HG03460 (cell line): ENCODE results near the gene ANKRD44.

ENCODE experiments used
- ATAC-seq: cut with Tn5 transposase; IDR thresholded peaks from one replicate; pipeline ENCODE4 v1.9.1; 2021; ENCODE audit not compliant: unreplicated experiment

The ANKRD44 gene

DNA sequence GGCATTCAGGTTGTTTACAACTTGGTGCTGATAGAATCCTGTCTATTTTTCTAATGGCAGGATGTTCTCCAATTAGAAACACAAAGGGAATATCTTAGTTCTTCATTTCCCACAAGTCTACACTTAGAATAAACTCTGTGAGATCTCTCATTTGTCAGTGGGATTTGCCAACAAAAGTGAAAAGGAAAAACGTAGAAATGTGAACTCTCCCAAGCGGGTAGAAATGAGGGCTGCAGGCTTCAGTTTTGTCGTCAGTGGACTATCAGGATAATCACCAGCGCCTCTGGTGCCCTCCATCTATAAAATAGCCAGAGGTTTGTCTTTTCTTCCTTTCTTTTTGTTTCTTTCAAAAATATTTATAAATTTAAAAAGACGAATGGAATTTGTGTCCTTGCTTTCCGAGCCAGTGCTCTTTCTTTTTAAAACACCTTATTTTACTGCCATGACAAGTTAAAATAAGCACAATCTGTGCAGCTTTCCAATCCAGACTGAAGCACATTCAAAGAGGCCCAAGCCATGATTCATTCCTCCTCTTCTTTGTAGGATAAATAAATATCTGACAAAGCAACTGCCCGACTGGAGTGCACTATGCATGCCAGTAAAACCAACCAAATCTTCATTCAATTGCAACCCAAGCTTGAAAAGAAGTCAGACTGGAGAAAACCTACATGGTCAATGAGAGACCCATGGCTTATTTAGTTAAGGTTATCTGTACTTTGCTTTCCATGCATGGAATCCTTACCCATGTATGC, 185.8 kb downstream of the ANKRD44 start:
- ATAC-seq: no peak

DNA sequence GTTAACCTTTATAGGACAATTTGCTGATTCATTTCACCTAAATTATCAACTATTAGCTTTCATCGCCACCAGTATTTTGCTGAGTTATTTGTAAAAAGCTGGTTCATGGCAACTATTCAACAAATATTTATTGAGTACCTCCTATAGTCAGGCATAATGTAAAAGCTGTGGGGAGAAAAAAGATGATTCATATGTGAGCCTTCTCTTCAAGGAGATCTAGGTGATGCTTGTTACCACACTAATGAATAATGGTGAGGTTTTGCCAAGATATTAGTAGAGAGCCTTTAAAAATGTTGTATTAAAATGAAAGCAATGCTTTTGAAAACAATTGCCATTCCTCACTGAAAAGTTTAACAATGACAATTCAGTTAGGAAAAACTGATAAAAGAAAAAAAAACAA, 187.8 kb downstream of the ANKRD44 start:
- ATAC-seq: no peak

DNA sequence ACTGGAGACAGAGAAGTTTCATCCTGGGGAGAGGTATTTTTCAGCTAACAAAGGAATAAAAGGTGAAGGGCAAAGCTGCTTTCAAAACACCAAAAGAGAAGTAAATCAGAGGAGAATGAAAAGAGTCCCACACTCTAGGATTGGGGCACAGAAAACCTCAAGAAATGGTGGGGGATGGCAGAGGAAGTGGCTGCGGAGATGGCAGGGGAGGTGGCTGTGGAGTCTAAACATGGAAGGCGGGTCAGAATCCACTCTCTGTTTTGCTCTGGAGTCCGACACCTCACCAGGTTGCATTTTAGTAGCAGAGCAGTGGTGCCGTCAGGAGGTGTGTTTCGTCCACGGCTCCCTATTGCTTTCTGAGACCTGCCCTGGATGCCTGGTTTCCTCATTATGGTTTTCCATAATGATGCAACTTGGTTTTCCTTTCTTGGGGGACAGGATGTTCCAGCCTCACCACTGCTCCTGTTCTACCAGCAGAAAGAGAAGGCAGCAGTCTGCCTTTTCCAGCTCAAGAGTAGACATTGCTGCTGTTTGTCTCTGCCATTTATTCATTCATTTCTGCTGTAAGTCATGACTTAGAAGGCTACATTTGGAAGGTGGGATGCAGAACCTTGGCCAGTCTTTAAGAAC, 188.7 kb downstream of the ANKRD44 start:
- no peak for ATAC-seq

DNA sequence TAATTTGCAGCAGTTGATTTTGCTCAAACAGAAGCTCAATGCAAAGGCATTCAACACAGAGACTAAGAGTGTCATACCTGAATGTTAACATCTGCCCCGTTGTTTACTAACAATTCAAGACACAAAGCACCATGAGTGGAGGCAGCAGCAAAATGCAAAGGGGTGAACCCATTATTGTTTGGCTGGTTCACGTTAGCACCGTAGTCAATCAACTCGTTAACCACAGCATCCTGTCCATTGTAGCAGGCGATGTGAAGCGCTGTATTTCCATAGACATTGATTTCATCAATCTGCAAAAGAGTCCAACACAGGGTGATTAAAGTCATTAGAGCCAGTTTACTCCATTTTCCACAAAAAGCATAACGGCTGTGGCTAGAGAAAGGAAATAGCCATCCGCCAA, 189.3 kb downstream of the ANKRD44 start:
- no peak for ATAC-seq

DNA sequence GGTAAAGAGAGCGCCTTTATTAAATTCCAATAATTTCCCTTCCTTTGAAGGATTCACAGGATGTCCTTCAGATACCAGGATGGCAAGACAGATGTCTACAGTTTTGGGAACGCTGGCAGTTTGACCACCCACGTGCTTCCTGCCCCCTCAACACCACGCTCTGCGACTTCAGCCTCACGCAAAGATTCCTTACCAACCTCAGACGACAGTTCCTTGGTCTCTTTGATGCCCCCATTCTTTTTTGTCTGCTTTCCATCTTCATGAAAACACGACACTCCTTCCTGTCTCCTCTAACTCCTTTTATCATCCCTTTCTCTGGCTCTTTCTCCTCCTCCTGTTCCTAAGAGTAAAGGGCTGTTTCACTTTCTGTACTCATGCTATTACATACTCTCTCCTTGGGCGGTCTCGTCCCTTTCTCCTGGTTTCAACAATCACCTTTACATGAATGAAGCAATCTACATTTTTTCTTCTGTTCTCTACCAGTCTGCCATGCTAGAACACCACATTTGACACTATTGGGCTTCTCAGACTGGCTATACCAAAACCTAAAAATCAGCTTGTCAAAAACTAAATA, 194.2 kb downstream of the ANKRD44 start:
- ATAC-seq: no peak

DNA sequence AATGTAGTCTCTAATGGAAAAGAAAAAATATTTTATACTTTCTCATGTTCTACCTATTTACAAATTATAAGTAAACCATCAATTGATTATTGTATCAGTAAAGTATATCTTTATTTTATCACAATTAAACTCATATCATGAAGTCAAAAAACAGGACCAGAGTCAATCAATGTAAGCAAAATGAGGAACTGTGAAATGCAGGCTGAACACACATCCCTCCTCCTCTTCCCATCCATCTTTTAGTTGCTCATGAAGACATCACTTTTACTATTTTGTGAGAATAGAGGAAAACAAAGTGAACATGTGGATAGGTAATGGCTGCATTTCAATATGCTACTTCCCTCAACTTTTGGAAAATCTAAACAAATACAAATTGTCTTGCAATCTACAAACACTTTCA, 195.3 kb downstream of the ANKRD44 start:
- ATAC-seq: no peak

DNA sequence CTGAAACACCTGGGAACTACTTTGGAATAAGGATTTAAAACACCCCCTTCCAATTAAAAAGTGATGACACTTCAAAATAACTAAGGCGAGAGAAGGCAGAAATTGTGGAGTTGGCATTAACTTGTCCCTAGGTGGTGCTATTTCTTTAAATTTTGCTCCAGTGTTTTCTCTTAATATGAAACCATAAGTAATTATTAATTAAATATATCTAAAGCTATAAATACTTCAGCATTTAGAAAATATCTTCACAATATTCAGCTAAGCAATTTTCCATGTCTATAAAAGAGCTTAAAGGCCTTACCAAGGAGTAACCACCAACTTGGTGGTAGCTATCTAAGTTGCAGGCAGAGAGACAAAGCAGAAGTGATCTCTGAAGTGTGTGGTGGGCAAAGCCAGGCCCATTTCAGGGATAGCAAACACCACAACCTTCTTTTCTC, 197.3 kb downstream of the ANKRD44 start:
- peak; percentile 67 for ATAC-seq

DNA sequence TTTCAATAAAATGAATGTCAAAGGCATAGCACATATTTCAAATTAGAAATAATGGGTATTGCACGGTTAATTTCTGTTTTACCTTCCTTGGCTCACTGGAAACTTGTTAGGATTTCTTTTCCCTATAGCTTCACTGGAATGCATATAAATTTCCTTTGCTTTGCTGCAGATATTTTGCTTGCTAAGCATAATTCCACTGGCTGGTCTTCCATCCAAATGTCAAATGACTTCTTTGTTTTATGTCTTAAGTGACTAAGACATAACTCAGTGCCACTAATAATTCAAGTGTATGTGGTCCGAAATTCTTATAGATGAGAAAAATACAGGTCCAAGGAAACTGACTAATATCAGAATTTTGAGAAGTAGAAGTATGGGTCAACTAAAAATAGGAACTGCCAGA, 201.3 kb downstream of the ANKRD44 start:
- ATAC-seq: no peak

DNA sequence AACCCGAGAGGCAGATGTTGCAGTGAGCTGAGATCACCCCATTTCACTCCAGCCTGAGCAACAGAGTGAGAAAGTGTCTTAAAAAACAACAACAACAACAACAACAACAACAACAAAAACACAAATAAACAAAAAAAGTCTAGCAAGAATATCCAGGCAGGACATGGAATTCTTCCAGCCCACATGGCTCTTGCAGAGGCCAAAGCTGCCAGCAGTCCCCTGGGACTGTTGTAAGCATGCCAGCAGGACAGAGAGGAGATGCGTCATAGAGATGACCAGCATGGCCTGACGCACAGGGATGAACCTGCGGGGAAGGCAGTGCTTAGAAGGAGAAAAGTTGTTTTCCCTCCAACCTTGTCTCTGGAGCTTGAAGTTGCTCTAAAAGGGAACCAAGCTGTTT, 201.8 kb downstream of the ANKRD44 start:
- ATAC-seq: no peak

DNA sequence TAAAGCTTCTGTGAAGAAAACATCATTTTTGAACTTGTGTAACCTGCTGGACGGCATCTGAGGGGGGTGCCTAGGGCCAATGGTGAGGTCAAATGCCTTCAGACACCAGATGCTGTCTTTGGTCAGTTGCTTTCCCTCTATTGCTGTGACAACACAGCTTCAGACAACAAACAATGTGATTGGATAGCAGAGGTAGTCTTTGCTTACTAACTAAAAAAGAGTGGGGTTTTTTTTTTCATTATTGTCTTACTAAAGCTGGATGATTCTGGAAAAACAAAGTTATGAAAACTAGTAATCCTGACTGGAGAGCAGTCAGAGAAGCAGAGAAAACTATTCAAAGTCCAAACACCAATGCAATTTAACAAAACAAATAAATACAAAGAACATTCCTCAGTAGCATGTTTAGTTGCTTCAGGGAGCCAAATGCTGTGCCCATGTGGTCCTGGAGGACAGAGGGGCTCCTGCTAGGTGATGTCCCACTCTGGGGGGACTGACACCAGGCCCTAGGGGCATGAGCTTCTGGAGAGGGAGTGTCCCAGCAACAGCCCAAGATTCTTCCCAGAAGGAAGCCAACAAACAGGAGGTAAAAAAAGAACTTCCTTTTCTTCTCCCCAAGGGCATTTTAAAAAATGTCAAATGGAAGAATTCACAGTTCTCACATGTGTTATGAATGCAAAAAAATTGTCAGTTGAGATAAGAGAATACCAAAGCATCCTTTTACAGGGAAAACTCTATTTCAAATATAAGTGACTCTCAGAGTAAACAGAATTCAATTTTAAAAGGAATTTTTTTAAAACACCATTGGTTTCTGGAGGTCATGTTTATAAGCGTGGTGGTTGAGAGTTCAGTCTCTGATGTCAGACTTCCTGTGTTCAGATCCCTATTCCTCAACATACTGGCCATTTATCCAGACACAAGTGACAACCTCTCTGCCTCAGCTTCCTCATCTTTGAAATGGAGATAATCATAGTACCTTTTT, 203.0 kb downstream of the ANKRD44 start:
- ATAC-seq: no peak

DNA sequence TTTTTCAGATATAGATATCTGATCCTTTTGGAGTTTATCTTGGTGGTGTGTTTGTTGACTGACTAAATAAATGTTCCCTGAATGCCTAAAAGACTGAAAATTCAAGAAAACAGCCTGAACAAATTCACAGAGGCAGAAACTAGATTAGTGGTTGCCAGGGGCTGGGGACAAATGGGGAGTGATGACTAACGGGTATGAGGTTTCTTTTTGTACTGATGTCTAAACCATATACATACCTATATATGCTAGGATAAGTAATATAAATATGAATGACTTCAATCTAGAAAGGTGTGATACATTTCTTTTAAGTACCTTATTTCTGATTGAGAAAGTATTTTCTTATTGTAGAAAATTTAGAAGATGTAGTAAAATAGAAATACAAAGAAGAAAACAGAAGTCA, 207.2 kb downstream of the ANKRD44 start:
- ATAC-seq: no peak

DNA sequence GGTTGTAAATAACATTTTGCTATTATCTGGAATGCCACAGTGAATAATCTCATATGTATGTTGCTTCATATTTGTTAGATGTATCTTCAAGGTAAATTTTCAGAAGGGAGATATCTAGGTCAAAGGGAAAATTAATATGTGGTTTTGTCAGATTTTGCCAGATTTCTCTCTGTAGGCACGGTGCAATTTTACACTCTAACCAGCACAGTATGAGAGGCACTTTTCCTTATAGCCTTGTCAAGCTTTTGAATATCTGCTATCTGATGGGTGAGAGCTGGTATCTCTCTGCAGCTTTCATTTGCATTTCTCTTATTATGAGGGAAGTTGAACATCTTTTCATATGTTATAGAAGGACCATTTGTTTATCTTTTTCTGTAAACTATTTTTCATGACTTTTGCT, 208.3 kb downstream of the ANKRD44 start:
- ATAC-seq: no peak

DNA sequence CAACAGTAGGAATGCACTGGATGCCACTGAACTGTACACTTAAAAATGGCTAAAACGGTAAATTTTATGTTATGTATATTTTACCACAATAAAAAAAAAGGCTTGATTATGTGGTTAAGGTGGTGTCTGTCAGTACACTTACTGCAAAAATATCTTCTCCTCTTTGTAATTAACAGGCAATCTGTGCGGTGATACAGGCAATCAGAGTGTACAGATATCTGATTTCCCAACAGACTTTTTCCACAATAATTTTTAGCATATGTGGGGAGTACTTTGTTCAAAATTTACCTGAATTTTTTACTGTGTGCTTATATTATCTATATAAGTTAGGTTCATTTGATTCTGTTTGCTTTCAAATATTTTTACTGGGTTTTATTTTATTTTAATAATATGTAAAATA, 209.1 kb downstream of the ANKRD44 start:
- ATAC-seq: no peak

DNA sequence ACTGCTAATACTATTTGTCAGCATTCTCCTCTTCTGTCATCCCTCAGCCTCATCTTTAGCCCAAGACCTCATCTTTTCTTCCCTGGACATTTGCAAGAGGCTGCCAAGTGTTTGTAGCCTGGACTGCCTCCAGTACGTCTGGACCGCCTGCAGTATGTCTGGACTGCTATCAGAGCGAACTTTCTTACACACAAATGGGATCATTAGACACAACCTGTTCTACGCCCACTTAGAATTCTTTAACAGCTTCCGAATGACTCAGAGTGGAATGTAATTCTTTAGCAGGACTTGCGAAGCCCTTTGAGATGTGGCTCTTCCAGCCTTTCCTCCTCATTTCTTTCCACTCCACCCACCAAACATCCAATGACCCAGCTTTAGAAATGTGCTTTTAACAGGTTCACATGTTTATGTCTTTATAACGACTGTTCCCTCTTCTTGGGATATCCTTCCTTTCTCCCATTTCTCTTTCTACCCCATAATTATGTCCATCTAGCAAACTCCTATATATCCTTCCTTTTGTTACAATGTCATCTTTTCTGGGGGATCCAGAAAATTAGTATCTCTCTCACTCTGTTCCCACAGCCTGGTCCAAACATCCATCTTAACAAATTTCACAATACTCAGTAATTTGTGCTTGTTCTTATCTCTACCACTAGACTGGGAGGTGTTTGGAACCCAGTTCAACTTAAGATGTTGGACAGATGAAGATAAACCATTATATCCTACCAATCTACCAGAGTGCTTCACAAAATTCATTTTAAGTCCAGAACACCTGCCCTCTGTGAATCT, 212.8 kb downstream of the ANKRD44 start:
- ATAC-seq: no peak

DNA sequence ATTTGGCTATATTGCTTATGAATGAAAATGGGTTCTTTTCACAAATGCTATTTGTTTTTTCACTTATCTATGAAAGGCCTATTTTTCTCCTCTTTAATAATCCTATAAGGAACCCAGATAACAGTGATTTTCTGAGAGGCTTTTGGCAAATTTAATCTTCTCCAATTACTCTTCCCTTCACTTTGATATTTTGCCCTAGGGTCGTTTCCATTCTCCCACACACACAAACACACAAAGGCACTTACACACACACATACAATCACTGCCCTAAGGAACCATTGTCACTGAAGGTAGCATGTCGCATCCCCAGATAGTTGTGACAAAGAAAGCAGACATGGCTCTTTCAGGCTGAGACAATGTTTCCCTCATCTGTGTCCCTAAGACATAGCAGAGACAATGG, 213.9 kb downstream of the ANKRD44 start:
- ATAC-seq: no peak

DNA sequence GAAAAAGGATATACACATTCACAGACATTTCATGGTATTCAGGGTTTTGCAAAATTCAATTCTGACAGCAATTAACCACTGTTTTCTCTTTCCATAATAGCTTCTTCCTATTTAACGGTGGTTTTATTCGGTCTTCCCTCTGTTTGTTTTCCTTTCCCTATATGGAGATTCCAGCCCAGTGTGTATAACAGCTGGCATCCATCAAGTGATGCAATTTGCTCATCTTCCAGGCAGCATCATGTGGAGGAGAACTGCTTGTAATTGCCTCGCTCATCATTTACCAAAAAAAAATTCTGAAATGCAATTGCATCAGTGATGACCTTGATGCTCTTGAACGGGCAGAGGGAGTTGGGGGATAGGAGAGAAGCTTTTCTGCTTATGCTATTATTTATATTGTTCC, 218.1 kb downstream of the ANKRD44 start:
- ATAC-seq: no peak

DNA sequence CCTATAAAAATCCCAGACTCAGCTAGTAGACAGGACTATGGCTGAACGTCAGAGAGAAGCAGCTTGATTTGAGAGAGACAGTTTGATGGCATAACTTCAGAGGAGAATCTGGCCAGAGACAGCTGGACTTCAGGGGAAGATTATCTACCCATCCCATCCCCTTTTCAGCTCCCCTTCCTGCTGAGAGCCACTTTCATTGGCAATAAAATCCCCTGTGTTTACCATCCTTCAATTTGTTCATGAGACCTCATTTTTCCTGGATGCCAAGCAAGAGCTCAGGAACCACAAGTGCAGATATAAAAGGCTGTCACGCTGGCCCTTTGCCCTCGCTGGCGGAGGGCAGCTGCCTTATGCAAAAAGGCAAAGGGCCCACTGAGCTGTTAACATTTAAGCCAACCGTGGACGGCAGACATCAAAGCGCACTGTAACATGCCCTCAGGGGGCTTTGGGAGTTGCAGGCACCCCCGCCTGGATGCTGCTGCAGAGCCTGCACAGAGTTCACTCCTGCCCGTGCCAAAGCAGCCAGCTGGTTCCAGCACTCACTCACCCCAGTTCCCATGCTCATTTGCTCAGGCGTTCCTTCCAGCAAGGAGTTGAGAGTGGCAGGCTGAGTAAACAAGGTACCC, 219.7 kb downstream of the ANKRD44 start:
- ATAC-seq: no peak

DNA sequence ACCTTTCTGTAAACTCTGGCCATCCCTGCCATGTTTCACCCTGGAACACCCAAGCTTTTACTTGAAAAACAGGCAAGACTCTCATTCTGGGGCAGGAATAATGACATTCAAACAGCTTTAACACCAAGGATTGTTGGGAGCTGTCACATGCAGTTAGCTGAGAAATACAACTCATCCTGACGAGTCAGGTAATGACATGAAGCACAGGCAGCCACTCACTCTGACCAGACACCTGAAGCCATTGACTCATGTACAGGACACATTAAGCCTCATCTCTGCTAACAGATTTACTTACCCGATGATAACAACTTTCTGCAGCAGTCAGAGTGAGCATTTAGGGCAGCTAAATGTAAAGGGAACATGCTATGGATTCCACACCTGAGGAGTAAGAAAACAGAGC, 220.9 kb downstream of the ANKRD44 start:
- no peak for ATAC-seq

DNA sequence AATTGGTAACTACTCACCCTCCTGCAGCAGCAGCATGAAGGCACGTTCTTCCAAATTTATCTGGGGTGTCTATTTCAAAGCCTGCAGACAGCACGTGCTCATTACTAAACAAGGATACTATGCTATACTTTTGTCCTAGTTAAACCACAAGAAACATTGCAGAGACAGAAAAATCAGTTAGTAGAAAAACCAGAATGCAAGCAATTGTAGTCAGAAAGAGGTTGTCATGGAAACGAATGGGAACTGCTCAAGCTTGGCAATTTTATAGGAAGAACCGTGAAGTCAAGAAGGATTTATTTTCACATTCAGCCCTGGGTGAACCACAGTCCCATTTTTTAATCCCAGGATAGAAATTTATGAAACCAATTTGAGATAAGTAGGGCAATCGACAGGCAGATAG, 221.9 kb downstream of the ANKRD44 start:
- ATAC-seq: no peak

DNA sequence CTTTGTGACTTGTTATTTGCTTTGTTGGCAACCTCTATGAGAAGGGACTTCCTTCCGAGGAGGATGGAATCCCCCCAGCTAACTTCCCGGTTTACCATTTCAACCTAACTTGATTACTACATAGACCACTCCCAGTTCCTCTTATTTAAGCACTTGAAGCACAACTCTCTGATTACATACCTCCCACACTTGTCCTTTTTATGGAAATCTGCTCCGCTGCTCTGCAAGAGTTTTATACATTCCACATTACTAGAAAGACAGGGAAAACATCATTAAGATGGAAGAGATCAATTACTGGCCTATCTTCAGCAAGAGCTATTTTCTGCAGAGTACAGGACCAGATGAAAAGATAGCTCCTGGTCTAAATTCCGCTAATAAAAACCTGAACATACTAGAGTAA, 224.1 kb downstream of the ANKRD44 start:
- ATAC-seq: peak; percentile 59
